HepG2 (cell line): ENCODE data around the gene WSB1. TPM values are rescaled to one million over a fixed set of nuclear protein-coding genes. Genes with fewer than 3 reads are reported as not detected.

Experiments used
- EP300 ChIP-seq, 3 experiments: sonication (generic) in 1 of 3; formaldehyde crosslinking in 1 of 3; IDR thresholded peaks; 2 replicates each; pipeline versions ENCODE4 v1.5.1 to v1.6.1; 2011 to 2020; ENCODE audit warnings: low read depth in 2 of 3, low read length in 2 of 3, borderline replicate concordance in 1 of 3, improper control_type of control experiment in 1 of 3, mild to moderate bottlenecking in 1 of 3, missing genetic modification reagents in 1 of 3, moderate library complexity in 1 of 3
- ETV5 ChIP-seq: IDR thresholded peaks from 2 replicates; pipeline ENCODE4 v1.6.1; 2018; ENCODE audit warnings: missing biosample characterization, missing genetic modification reagents, inconsistent platforms, borderline replicate concordance
- FIP1L1 ChIP-seq: fragments of 200-400 bp; formaldehyde crosslinking; IDR thresholded peaks from 2 replicates; pipeline ENCODE4 v1.6.1; 2018; ENCODE audit warnings: low read depth, mild to moderate bottlenecking, low read length, moderate library complexity, borderline replicate concordance; ENCODE audit not compliant: insufficient read depth
- FOXP4 ChIP-seq: sonication (generic); formaldehyde crosslinking; IDR thresholded peaks from 2 replicates; pipeline ENCODE4 v1.4.0; 2020; ENCODE audit warnings: missing genetic modification reagents
- GLMP ChIP-seq: sonication (generic); formaldehyde crosslinking; IDR thresholded peaks from 2 replicates; pipeline ENCODE4 v1.9.0; 2021; ENCODE audit warnings: missing genetic modification reagents, mild to moderate bottlenecking, borderline replicate concordance
- GZF1 ChIP-seq: sonication (generic); formaldehyde crosslinking; IDR thresholded peaks from 2 replicates; pipeline ENCODE4 v1.5.1; 2020; ENCODE audit warnings: mild to moderate bottlenecking, missing genetic modification reagents
- HDAC2 ChIP-seq: sonication (generic); formaldehyde crosslinking; IDR thresholded peaks from 2 replicates; pipeline ENCODE4 v1.4.0; 2020; ENCODE audit warnings: missing genetic modification reagents
- MEF2D ChIP-seq: sonication (generic); formaldehyde crosslinking; IDR thresholded peaks from 2 replicates; pipeline ENCODE4 v1.5.1; 2020; ENCODE audit warnings: mild to moderate bottlenecking, missing genetic modification reagents
- MLX ChIP-seq: IDR thresholded peaks from 2 replicates; pipeline ENCODE4 v1.6.1; 2016
- NFKBIZ ChIP-seq: IDR thresholded peaks from 2 replicates; pipeline ENCODE4 v1.6.1; 2018; ENCODE audit warnings: missing genetic modification reagents, missing compliant biosample characterization
- NR3C1 ChIP-seq: sonication (generic); formaldehyde crosslinking; IDR thresholded peaks from 2 replicates; pipeline ENCODE4 v1.4.0; 2020; ENCODE audit warnings: missing genetic modification reagents
- RFX5 ChIP-seq: IDR thresholded peaks from 2 replicates; pipeline ENCODE4 v1.6.1; 2011; ENCODE audit warnings: low read depth, low read length, improper control_type of control experiment
- RXRB ChIP-seq: IDR thresholded peaks from 2 replicates; pipeline ENCODE4 v1.6.1; 2016; ENCODE audit warnings: borderline replicate concordance, missing genetic modification reagents, missing compliant biosample characterization
- SATB2 ChIP-seq: sonication (generic); formaldehyde crosslinking; IDR thresholded peaks from 2 replicates; pipeline ENCODE4 v1.5.0; 2020; ENCODE audit warnings: missing genetic modification reagents
- SIN3B ChIP-seq: fragments of 150-350 bp; IDR thresholded peaks from 2 replicates; pipeline ENCODE4 v1.6.1; 2014; ENCODE audit warnings: low read length
- SP2 ChIP-seq: sonication (generic); formaldehyde crosslinking; IDR thresholded peaks from 2 replicates; pipeline ENCODE4 v1.5.1; 2020; ENCODE audit warnings: mild to moderate bottlenecking, missing genetic modification reagents
- SP5 ChIP-seq: IDR thresholded peaks from 2 replicates; pipeline ENCODE4 v1.6.1; 2016; ENCODE audit warnings: low read depth, borderline replicate concordance
- TBP ChIP-seq: sonication (generic); formaldehyde crosslinking; IDR thresholded peaks from 2 replicates; pipeline ENCODE4 v1.5.0; 2020; ENCODE audit warnings: missing genetic modification reagents
- TGIF2 ChIP-seq: IDR thresholded peaks from 2 replicates; pipeline ENCODE4 v1.6.1; 2016; ENCODE audit warnings: control low read depth, missing compliant biosample characterization
- ZNF337 ChIP-seq: sonication (generic); formaldehyde crosslinking; IDR thresholded peaks from 2 replicates; pipeline ENCODE4 v1.5.1; 2020; ENCODE audit warnings: missing genetic modification reagents, low read depth, mild to moderate bottlenecking, borderline replicate concordance
- ZNF512B ChIP-seq: sonication (generic); formaldehyde crosslinking; IDR thresholded peaks from 2 replicates; pipeline ENCODE4 v1.5.1; 2020; ENCODE audit warnings: missing genetic modification reagents, mild to moderate bottlenecking, borderline replicate concordance
- ZNF724P ChIP-seq: sonication (generic); formaldehyde crosslinking; IDR thresholded peaks from 2 replicates; pipeline ENCODE4 v1.8.0; 2022; ENCODE audit warnings: missing genetic modification reagents, borderline replicate concordance
- ZNF790 ChIP-seq: sonication (generic); formaldehyde crosslinking; IDR thresholded peaks from 2 replicates; pipeline ENCODE4 v1.8.0; 2022; ENCODE audit warnings: missing genetic modification reagents, mild to moderate bottlenecking, borderline replicate concordance
- polyA plus RNA-seq, 8 experiments: library from polyadenylated mRNA; depleted of rRNA in 3 of 8; stranded (reverse) in 7 of 8; unstranded in 1 of 8; fragments of >200 nt; fragmentation: Illumina TruSeq in 4 of 8; extraction: Trizol in 4 of 8; gene quantifications; 2 replicates each; pipeline versions ENCODE4 v1.2.1 to v1.2.3, GENCODE V29; 2011 to 2016; ENCODE audit warnings: low read depth in 4 of 8, missing spikeins in 1 of 8, mixed read lengths in 1 of 8; ENCODE audit not compliant: insufficient read depth in 1 of 8
- total RNA-seq, 5 experiments: library from RNA; depleted of rRNA; stranded (reverse); fragments of >200 nt; fragmentation: Illumina TruSeq; extraction: Trizol; gene quantifications; 2 replicates each; pipeline ENCODE4 v1.2.3, GENCODE V29; 2016; ENCODE audit warnings: low read depth in 1 of 5

The WSB1 gene
- total and polyA plus RNA-seq, 2 of the 13 experiments (the other 11 are each of a cell fraction or from before 2014, with no cell fraction given): 81.3 to 294 TPM

GRCh38 chr17:27265333-27265732, 28.6 kb upstream of the WSB1 start (continued):
- TF ChIP-seq TBP (CRISPR knock-in tag) (no peak), ZNF512B (CRISPR knock-in tag) (no peak), ETV5 (CRISPR knock-in tag) (peak; percentile 45; the same call in 1 of the 2 replicates), NR3C1 (CRISPR knock-in tag) (no peak), HDAC2 (CRISPR knock-in tag) (peak; percentile 32; the same call in 1 of the 2 replicates), SP2 (CRISPR knock-in tag) (no peak), NFKBIZ (CRISPR knock-in tag) (no peak), FIP1L1 (no peak), SP5 (no peak), FOXP4 (CRISPR knock-in tag) (peak; percentile 48; the same call in 1 of the 2 replicates), RFX5 (no peak), SIN3B (no peak), GLMP (CRISPR knock-in tag) (no peak), RXRB (CRISPR knock-in tag) (peak; percentile 47; the same call in 1 of the 2 replicates), TGIF2 (CRISPR knock-in tag) (no peak), GZF1 (CRISPR knock-in tag) (no peak), ZNF724P (CRISPR knock-in tag) (no peak), ZNF790 (CRISPR knock-in tag) (no peak), ZNF337 (CRISPR knock-in tag) (no peak), SATB2 (CRISPR knock-in tag) (no peak), MEF2D (CRISPR knock-in tag) (no peak), EP300 (IDR thresholded peaks at IDR 0.05; ENCODE audit: low read depth in 2 of 2, low read length in 2 of 2) (peak in 1 of 2 experiments; percentile 41; a peak in 1 of 4 replicates), EP300 (CRISPR knock-in tag; IDR thresholded peaks at IDR 0.05; ENCODE audit: borderline replicate concordance) (peak; percentile 47; the same call in 1 of the 2 replicates), MLX (CRISPR knock-in tag) (peak; percentile 13; the same call in 1 of the 2 replicates)
